Ovary (tissue), 9 donors: ENCODE results near the gene NME7. TPM values are rescaled to one million over a fixed set of nuclear protein-coding genes. Genes with fewer than 3 reads are reported as not detected.

Experiments
- DNase-seq, 5 donors: peaks; one replicate each; pipeline ENCODE4 v3.0.0-alpha.2; 2019 to 2020
- H3K27ac ChIP-seq, 2 donors: fragments of 200-600 bp; one replicate each; pipeline versions ENCODE4 v1.5.1 to v1.8.0; 2019 to 2022
- H3K27me3 ChIP-seq: fragments of 200-600 bp; one replicate; pipeline ENCODE4 v1.8.0; 2022
- H3K36me3 ChIP-seq: fragments of 200-600 bp; sonication (generic); one replicate; pipeline ENCODE4 v1.5.1; 2019
- H3K4me1 ChIP-seq: one replicate; pipeline ENCODE4 v1.8.1; 2013; ENCODE audit warnings: mild to moderate bottlenecking, moderate library complexity; ENCODE audit not compliant: insufficient read depth
- H3K4me3 ChIP-seq: fragments of 200-600 bp; sonication (generic); one replicate; pipeline ENCODE4 v1.5.1; 2017
- H3K9me3 ChIP-seq, 2 donors: fragments of 200-600 bp in 1 of 2; sonication (generic) in 1 of 2; one replicate each; pipeline versions ENCODE4 v1.5.1 to v1.8.1; 2013 to 2019; ENCODE audit warnings: mild to moderate bottlenecking in 1 of 2, moderate library complexity in 1 of 2
- EP300 ChIP-seq: sonication (generic); formaldehyde crosslinking; IDR thresholded peaks from one replicate; pipeline ENCODE4 v1.6.1; 2017; ENCODE audit warnings: antibody characterized with exemption
- POLR2A ChIP-seq: fragments of 450-650 bp; IDR thresholded peaks from one replicate; pipeline ENCODE4 v1.6.1; 2017; ENCODE audit warnings: antibody characterized with exemption, mild to moderate bottlenecking, moderate library complexity
- WGBS, 3 donors: extraction: QIAGEN DNeasy Blood & Tissue Kit in 1 of 3; methylation state at CpG; one replicate each; pipeline versions ENCODE4 v1.1.5 to v1.1.7; 2013 to 2017; 5-methylcytosine and 5-hydroxymethylcytosine counted together
- intact Hi-C, 4 donors: fragments of 100-400 bp; cut with DNase I; formaldehyde crosslinking; loops; one replicate each; pipeline versions ENCODE4 v1.11.0 to v1.15.1; 2022 to 2023
- polyA plus RNA-seq, 2 donors: library from polyadenylated mRNA; stranded (reverse); fragments of 200-250 nt in 1 of 2; fragments of 350-450 nt in 1 of 2; fragmentation: Illumina TruSeq in 1 of 2; extraction: RNeasy Lipid Tissue Mini Kit (QIAGEN cat#74804) in 1 of 2; gene quantifications; one replicate each; pipeline ENCODE4 v1.2.3, GENCODE V29; 2013 to 2014
- total RNA-seq, 7 donors: library from RNA; depleted of rRNA in 2 of 7; stranded (reverse); fragments of >200 nt in 2 of 7; fragmentation: NEBNext Ultra II Directional in 3 of 7; extraction: Animal tissue kit (Norgen Biotek cat#: 25700) in 3 of 7; gene quantifications; one replicate each; pipeline versions ENCODE4 v1.1.0 to v1.2.4, GENCODE V29; 2016 to 2023
- TF ChIP-seq, protein P1 (sequence below), 3 donors: fragments of 450-650 bp in 2 of 3; fragments of 200-600 bp in 1 of 3; IDR thresholded peaks; one replicate each; pipeline versions ENCODE4 v1.5.1 to v1.8.0; 2016 to 2022; ENCODE audit warnings: antibody characterized with exemption in 3 of 3, mild to moderate bottlenecking in 1 of 3
- donor health status: DM: no; HTN: no; CAD: no; lungs with moderate emphysema.
- donor health status: DM: no; HTN: no; CAD: no.
- donor health status: Bipolar disorder and iron deficiency.
- donor health status: DM: yes; HTN: yes; CAD: no.
- donor health status: DM: no; HTN: no; CAD: no.
- donor health status: DM: yes; HTN: yes; CAD: no.

NME7 gene
- total and polyA plus RNA-seq, 9 donors, result 14.2 to 30.0 (median 18.4) TPM

DNA sequence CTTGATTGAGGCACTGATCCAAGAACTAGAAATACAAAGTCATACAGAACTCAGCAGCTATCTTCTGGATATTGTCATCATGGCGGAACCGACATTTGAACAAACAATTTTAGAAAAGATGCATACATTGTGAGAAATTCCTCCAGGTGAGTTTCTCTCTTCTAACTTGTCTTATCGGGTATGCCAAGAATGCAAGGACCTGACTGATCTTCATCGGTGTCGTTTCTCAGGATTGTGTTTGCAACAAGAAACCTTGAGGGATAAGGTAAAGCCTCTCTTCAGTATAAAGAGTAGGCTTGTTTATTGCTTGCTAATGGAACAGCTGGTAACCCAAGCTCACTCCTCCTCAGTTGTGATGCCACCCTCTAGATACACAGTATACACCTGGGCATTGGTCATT, 62.2 kb downstream of the NME7 start:
- no peak overlapping the region for H3K4me3 ChIP-seq
- no peak for DNase-seq
- no peaks in the 10 kb centered on the region for H3K27me3 ChIP-seq
- TF ChIP-seq EP300 (no peak), POLR2A (no peak)
- TF ChIP-seq, protein P1, sequence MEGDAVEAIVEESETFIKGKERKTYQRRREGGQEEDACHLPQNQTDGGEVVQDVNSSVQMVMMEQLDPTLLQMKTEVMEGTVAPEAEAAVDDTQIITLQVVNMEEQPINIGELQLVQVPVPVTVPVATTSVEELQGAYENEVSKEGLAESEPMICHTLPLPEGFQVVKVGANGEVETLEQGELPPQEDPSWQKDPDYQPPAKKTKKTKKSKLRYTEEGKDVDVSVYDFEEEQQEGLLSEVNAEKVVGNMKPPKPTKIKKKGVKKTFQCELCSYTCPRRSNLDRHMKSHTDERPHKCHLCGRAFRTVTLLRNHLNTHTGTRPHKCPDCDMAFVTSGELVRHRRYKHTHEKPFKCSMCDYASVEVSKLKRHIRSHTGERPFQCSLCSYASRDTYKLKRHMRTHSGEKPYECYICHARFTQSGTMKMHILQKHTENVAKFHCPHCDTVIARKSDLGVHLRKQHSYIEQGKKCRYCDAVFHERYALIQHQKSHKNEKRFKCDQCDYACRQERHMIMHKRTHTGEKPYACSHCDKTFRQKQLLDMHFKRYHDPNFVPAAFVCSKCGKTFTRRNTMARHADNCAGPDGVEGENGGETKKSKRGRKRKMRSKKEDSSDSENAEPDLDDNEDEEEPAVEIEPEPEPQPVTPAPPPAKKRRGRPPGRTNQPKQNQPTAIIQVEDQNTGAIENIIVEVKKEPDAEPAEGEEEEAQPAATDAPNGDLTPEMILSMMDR (IDR thresholded peaks at IDR 0.05), result no peak
- no peaks in the 10 kb centered on the region for H3K36me3 ChIP-seq
- no peak overlapping the region for H3K27ac ChIP-seq
- no peaks in the 10 kb centered on the region for H3K9me3 ChIP-seq
- WGBS, 3 donors, result 96 to 98% (median 98%) methylated on average over 5 of the region's 5 CpGs
- no peaks in the 10 kb centered on the region for H3K4me1 ChIP-seq
- intact Hi-C loops, result no loop called here

GRCh38 chr1:169300854-169301253, 66.7 kb downstream of the NME7 start:
- 51 to 83% (median 73%) methylated on average over 3 of the region's 3 CpGs for WGBS, 3 donors
- Histone ChIP-seq H3K27ac (no peak overlapping the region), H3K4me1 (no peaks in the 10 kb centered on the region), H3K27me3 (no peaks in the 10 kb centered on the region), H3K36me3 (no peaks in the 10 kb centered on the region), H3K9me3 (no peaks in the 10 kb centered on the region), H3K4me3 (no peak overlapping the region)
- intact Hi-C loops, result no loop called here
- TF ChIP-seq EP300, result no peak
- DNase-seq, result no peak

DNA sequence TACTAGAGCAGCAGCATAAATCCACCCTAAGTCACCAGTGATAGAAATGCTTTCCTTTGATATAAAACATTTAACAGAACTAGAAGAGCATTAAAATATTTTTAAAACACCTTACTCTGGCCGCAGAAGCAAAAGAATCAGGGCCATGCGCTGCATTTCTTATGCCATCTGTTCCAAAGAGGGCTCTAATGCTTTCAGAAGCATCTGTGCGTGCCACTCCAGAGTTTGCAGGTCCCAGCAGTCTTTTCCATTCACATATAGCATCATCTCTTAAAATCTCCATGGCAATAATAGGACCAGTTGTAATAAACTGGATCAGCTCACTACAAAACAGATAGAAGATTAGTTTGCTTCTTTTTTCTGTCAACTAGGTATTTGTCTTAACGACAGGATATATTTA, 69.2 kb downstream of the NME7 start:
- 95 to 97% (median 96%) methylated on average over 4 of the region's 4 CpGs for WGBS, 3 donors
- Histone ChIP-seq H3K36me3 (no peaks in the 10 kb centered on the region), H3K4me3 (no peak overlapping the region), H3K9me3 (no peaks in the 10 kb centered on the region), H3K4me1 (no peaks in the 10 kb centered on the region), H3K27me3 (no peaks in the 10 kb centered on the region), H3K27ac (no peak overlapping the region)
- no peak for TF ChIP-seq POLR2A
- TF ChIP-seq EP300, result no peak
- TF ChIP-seq, protein P1 (IDR thresholded peaks at IDR 0.05), result no peak
- intact Hi-C loops, result no loop called here
- DNase-seq, result no peak

- H3K36me3 ChIP-seq, result no peaks in the 10 kb centered on the region
- TF ChIP-seq POLR2A (no peak), EP300 (no peak)
- TF ChIP-seq, protein P1 (IDR thresholded peaks at IDR 0.05), result no peak
- H3K27me3 ChIP-seq, result no peaks in the 10 kb centered on the region
- no peak overlapping the region for H3K27ac ChIP-seq
- no peak overlapping the region for H3K4me3 ChIP-seq
- intact Hi-C loops, result no loop called here
- 95 to 98% (median 97%) methylated on average over 2 of the region's 2 CpGs for WGBS, 3 donors
- DNase-seq, result no peak
- H3K4me1 ChIP-seq, result no peaks in the 10 kb centered on the region
- no peaks in the 10 kb centered on the region for H3K9me3 ChIP-seq
Observed at GRCh38 chr1:169295846-169296245, 71.8 kb downstream of the NME7 start.

DNA sequence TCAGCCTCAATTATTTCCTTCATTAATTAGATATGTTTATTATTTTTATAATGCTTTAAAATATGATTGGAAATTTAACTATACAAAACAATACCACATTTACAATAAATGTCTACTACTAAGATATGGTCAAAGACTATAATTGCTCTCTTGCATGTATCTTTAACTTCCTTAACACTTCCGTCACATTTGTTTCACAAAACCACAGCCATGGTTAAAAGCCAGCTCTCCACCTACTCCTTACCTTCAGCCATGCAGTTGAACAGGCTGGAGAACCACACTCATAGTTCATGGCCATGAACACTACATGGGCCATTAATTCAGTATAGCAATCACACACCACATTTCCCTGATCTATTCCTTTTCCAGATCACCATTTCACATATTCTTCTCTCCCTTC, 72.2 kb downstream of the NME7 start:
- Histone ChIP-seq H3K9me3 (no peaks in the 10 kb centered on the region), H3K4me3 (no peak overlapping the region), H3K36me3 (no peaks in the 10 kb centered on the region), H3K4me1 (no peaks in the 10 kb centered on the region), H3K27ac (no peak overlapping the region), H3K27me3 (no peaks in the 10 kb centered on the region)
- intact Hi-C loops, result no loop called here
- no peak for DNase-seq
- TF ChIP-seq, protein P1 (IDR thresholded peaks at IDR 0.05), result no peak
- TF ChIP-seq POLR2A (no peak), EP300 (no peak)
- WGBS, 3 donors, result 93 to 97% (median 95%) methylated on average over 1 of the region's 1 CpG
